Neural cell (in vitro differentiated cells): ENCODE measurements around the gene UFD1. TPM values are rescaled to one million over a fixed set of nuclear protein-coding genes. Genes with fewer than 3 reads are reported as not detected.

Experiments
- H2AFZ ChIP-seq: fragments of 200-600, 300-800 bp; sonication (generic), shearing (Covaris generic); 2 replicates; pipeline ENCODE4 v1.6.0; 2014; ENCODE audit warnings: low read depth, mild to moderate bottlenecking, antibody characterized with exemption, low read length, moderate library complexity
- H3F3A ChIP-seq: fragments of 200-600 bp; shearing (Covaris generic); 2 replicates; pipeline ENCODE4 v1.6.1; 2016; ENCODE audit warnings: mild to moderate bottlenecking, moderate library complexity, mixed read lengths, antibody characterized with exemption, low read length; ENCODE audit not compliant: insufficient read depth, poor library complexity, severe bottlenecking
- H3K27ac ChIP-seq: fragments of 200-600, 300-800 bp; sonication (generic), shearing (Covaris generic); 2 replicates; pipeline ENCODE4 v1.5.1; 2014; ENCODE audit warnings: mild to moderate bottlenecking, low read length, moderate library complexity
- H3K27me3 ChIP-seq: fragments of 300-800, 200-600 bp; sonication (generic), shearing (Covaris generic); 2 replicates; pipeline ENCODE4 v1.6.0; 2014; ENCODE audit warnings: mild to moderate bottlenecking, low read depth, low read length, moderate library complexity; ENCODE audit not compliant: insufficient read depth
- H3K36me3 ChIP-seq: fragments of 300-800, 200-600 bp; sonication (generic), shearing (Covaris generic); 2 replicates; pipeline ENCODE4 v1.5.1; 2014; ENCODE audit warnings: mild to moderate bottlenecking, antibody characterized with exemption, low read length, moderate library complexity; ENCODE audit not compliant: insufficient read depth
- H3K4me2 ChIP-seq: fragments of 300-800, 200-600 bp; sonication (generic), shearing (Covaris generic); 2 replicates; pipeline ENCODE4 v1.6.0; 2014; ENCODE audit warnings: mild to moderate bottlenecking, low read length
- H3K4me3 ChIP-seq: fragments of 300-800, 200-600 bp; sonication (generic), shearing (Covaris generic); 2 replicates; pipeline ENCODE4 v1.5.1; 2014; ENCODE audit warnings: mild to moderate bottlenecking, low read length, moderate library complexity
- H3K79me2 ChIP-seq: fragments of 200-600 bp; shearing (Covaris generic); replicated peaks from 2 replicates; pipeline ENCODE4 v1.6.0; 2014; ENCODE audit warnings: mild to moderate bottlenecking, low read length, moderate library complexity; ENCODE audit not compliant: insufficient read depth
- H3K9ac ChIP-seq: fragments of 300-800, 200-600 bp; sonication (generic), shearing (Covaris generic); 2 replicates; pipeline ENCODE4 v1.6.1; 2016; ENCODE audit warnings: mild to moderate bottlenecking, low read length, mixed read lengths
- H3K9me2 ChIP-seq: fragments of 200-600 bp; shearing (Covaris generic); 2 replicates; pipeline ENCODE4 v1.6.1; 2016; ENCODE audit warnings: mild to moderate bottlenecking, low read length, mixed read lengths; ENCODE audit not compliant: insufficient read depth
- H3K9me3 ChIP-seq: fragments of 200-600, 300-800 bp; sonication (generic), shearing (Covaris generic); 2 replicates; pipeline ENCODE4 v1.6.1; 2016; ENCODE audit warnings: mild to moderate bottlenecking, mixed run types, low read length, moderate library complexity, mixed read lengths
- H4K20me1 ChIP-seq: fragments of 200-600 bp; shearing (Covaris generic); 2 replicates; pipeline ENCODE4 v1.6.1; 2016; ENCODE audit warnings: mild to moderate bottlenecking, mixed run types; ENCODE audit not compliant: insufficient read depth
- CTCF ChIP-seq: fragments of 450-650 bp; IDR thresholded peaks from 2 replicates; pipeline ENCODE4 v1.5.1; 2014; ENCODE audit warnings: antibody characterized with exemption, mild to moderate bottlenecking, moderate library complexity; ENCODE audit not compliant: poor library complexity, severe bottlenecking
- EP300 ChIP-seq: fragments of 450-650 bp; conservative IDR thresholded peaks from 2 replicates; pipeline ENCODE4 v1.6.1; 2014; ENCODE audit warnings: antibody characterized with exemption, mild to moderate bottlenecking, moderate library complexity; ENCODE audit not compliant: poor library complexity, severe bottlenecking
- EZH2 ChIP-seq: fragments of 200-600, 300-800 bp; shearing (Covaris generic), sonication (generic); IDR thresholded peaks from 2 replicates; pipeline ENCODE4 v1.6.1; 2014; ENCODE audit warnings: antibody characterized with exemption, low read length, borderline replicate concordance, mild to moderate bottlenecking; ENCODE audit not compliant: insufficient read depth, poor library complexity, severe bottlenecking
- MXI1 ChIP-seq: fragments of 450-650 bp; conservative IDR thresholded peaks from 2 replicates; pipeline ENCODE4 v1.6.1; 2014; ENCODE audit warnings: antibody characterized with exemption, mild to moderate bottlenecking; ENCODE audit not compliant: poor library complexity, severe bottlenecking
- POLR2AphosphoS5 ChIP-seq: IDR thresholded peaks from 2 replicates; pipeline ENCODE4 v1.6.1; 2012
- RAD21 ChIP-seq: fragments of 450-650 bp; conservative IDR thresholded peaks from 2 replicates; pipeline ENCODE4 v1.6.1; 2014; ENCODE audit warnings: antibody characterized with exemption, mild to moderate bottlenecking, moderate library complexity
- SMC3 ChIP-seq: fragments of 450-650 bp; conservative IDR thresholded peaks from 2 replicates; pipeline ENCODE4 v1.6.1; 2014; ENCODE audit warnings: antibody characterized with exemption, mild to moderate bottlenecking, moderate library complexity; ENCODE audit not compliant: poor library complexity
- TAF1 ChIP-seq: IDR thresholded peaks from 2 replicates; pipeline ENCODE4 v1.6.1; 2012; ENCODE audit warnings: low read depth
- polyA plus RNA-seq: library from polyadenylated mRNA; depleted of rRNA; stranded (reverse); fragments of >200 nt; gene quantifications from 2 replicates; pipeline ENCODE4 v1.2.3, GENCODE V29; 2014
- TF ChIP-seq, protein P1 (sequence below): IDR thresholded peaks from 2 replicates; pipeline ENCODE4 v1.6.1; 2012; ENCODE audit warnings: borderline replicate concordance

The UFD1 gene
- polyA plus RNA-seq, 1 donor from 2014 or later: 56.9 TPM

GRCh38 chr22:19464546-19464945 is 14.4 kb downstream of the UFD1 start:
- H3K4me2 ChIP-seq: no peak overlapping the region
- H3F3A ChIP-seq: no peaks in the 10 kb centered on the region
- no peaks in the 10 kb centered on the region for H3K27me3 ChIP-seq
- H4K20me1 ChIP-seq: no peaks in the 10 kb centered on the region
- no peak overlapping the region for H3K9ac ChIP-seq
- H2AFZ ChIP-seq: no peak overlapping the region
- no peaks in the 10 kb centered on the region for H3K9me3 ChIP-seq
- H3K9me2 ChIP-seq: no peaks in the 10 kb centered on the region
- TF ChIP-seq MXI1: no peak
- TF ChIP-seq EP300: no peak
- TF ChIP-seq POLR2AphosphoS5: no peak
- TF ChIP-seq TAF1: no peak
- TF ChIP-seq, protein P1, sequence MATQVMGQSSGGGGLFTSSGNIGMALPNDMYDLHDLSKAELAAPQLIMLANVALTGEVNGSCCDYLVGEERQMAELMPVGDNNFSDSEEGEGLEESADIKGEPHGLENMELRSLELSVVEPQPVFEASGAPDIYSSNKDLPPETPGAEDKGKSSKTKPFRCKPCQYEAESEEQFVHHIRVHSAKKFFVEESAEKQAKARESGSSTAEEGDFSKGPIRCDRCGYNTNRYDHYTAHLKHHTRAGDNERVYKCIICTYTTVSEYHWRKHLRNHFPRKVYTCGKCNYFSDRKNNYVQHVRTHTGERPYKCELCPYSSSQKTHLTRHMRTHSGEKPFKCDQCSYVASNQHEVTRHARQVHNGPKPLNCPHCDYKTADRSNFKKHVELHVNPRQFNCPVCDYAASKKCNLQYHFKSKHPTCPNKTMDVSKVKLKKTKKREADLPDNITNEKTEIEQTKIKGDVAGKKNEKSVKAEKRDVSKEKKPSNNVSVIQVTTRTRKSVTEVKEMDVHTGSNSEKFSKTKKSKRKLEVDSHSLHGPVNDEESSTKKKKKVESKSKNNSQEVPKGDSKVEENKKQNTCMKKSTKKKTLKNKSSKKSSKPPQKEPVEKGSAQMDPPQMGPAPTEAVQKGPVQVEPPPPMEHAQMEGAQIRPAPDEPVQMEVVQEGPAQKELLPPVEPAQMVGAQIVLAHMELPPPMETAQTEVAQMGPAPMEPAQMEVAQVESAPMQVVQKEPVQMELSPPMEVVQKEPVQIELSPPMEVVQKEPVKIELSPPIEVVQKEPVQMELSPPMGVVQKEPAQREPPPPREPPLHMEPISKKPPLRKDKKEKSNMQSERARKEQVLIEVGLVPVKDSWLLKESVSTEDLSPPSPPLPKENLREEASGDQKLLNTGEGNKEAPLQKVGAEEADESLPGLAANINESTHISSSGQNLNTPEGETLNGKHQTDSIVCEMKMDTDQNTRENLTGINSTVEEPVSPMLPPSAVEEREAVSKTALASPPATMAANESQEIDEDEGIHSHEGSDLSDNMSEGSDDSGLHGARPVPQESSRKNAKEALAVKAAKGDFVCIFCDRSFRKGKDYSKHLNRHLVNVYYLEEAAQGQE: no peak
- TF ChIP-seq CTCF: no peak
- no peak for TF ChIP-seq EZH2
- no peak for TF ChIP-seq SMC3
- no peak for TF ChIP-seq RAD21
- no peaks in the 10 kb centered on the region for H3K36me3 ChIP-seq
- no peak overlapping the region for H3K4me3 ChIP-seq
- no peak overlapping the region for H3K27ac ChIP-seq
- H3K79me2 ChIP-seq: no peaks in the 10 kb centered on the region

GRCh38 chr22:19463491-19464469 is 15.2 kb downstream of the UFD1 start:
- H3K27ac ChIP-seq: no peak overlapping the region
- H3K36me3 ChIP-seq: no peaks in the 10 kb centered on the region
- H3K4me2 ChIP-seq: no peak overlapping the region
- H3K9me2 ChIP-seq: no peaks in the 10 kb centered on the region
- no peaks in the 10 kb centered on the region for H3K27me3 ChIP-seq
- H3K79me2 ChIP-seq: no peaks in the 10 kb centered on the region
- no peaks in the 10 kb centered on the region for H3F3A ChIP-seq
- H3K4me3 ChIP-seq: no peak overlapping the region
- no peak overlapping the region for H3K9ac ChIP-seq
- no peak for TF ChIP-seq RAD21
- no peak for TF ChIP-seq EP300
- no peak for TF ChIP-seq CTCF
- no peak for TF ChIP-seq TAF1
- no peak for TF ChIP-seq SMC3
- no peak for TF ChIP-seq MXI1
- TF ChIP-seq EZH2: no peak
- TF ChIP-seq POLR2AphosphoS5: no peak
- TF ChIP-seq, protein P1: no peak
- H3K9me3 ChIP-seq: no peaks in the 10 kb centered on the region
- H4K20me1 ChIP-seq: no peaks in the 10 kb centered on the region
- no peak overlapping the region for H2AFZ ChIP-seq
